Hepatocyte (in vitro differentiated cells): ENCODE measurements around the gene NCOA4. TPM values are rescaled to one million over a fixed set of nuclear protein-coding genes. Genes with fewer than 3 reads are reported as not detected.
A peak's percentile ranks its signal among the peaks of the same experiment; 100 is the strongest.

Experiments
- DNase-seq: peaks from one replicate; pipeline ENCODE4 v3.0.0-alpha.2; 2016; ENCODE audit warnings: low spot score
- H2AFZ ChIP-seq: fragments of 200-600 bp; sonication (generic); 2 replicates; pipeline ENCODE4 v1.6.0; 2016; ENCODE audit warnings: antibody characterized with exemption, mild to moderate bottlenecking
- H3K27ac ChIP-seq: fragments of 200-600 bp; sonication (generic); 2 replicates; pipeline ENCODE4 v1.5.1; 2016; ENCODE audit warnings: mild to moderate bottlenecking
- H3K27me3 ChIP-seq: fragments of 200-600 bp; sonication (generic); 2 replicates; pipeline ENCODE4 v1.6.1; 2016
- H3K36me3 ChIP-seq: fragments of 200-600 bp; sonication (generic); replicated peaks from 2 replicates; pipeline ENCODE4 v1.5.1; 2016; ENCODE audit warnings: low read depth; ENCODE audit not compliant: insufficient read depth
- H3K4me1 ChIP-seq: fragments of 200-600 bp; sonication (generic); 2 replicates; pipeline ENCODE4 v1.5.1; 2016; ENCODE audit warnings: mild to moderate bottlenecking, moderate library complexity; ENCODE audit not compliant: insufficient read depth
- H3K4me2 ChIP-seq: fragments of 200-600 bp; sonication (generic); 2 replicates; pipeline ENCODE4 v1.6.0; 2016
- H3K4me3 ChIP-seq: fragments of 200-600 bp; sonication (generic); 2 replicates; pipeline ENCODE4 v1.5.1; 2016; ENCODE audit warnings: mild to moderate bottlenecking
- H3K79me2 ChIP-seq: fragments of 200-600 bp; sonication (generic); 2 replicates; pipeline ENCODE4 v1.6.0; 2017; ENCODE audit warnings: mild to moderate bottlenecking
- H3K9me2 ChIP-seq: fragments of 200-600 bp; sonication (generic); replicated peaks from 2 replicates; pipeline ENCODE4 v1.6.0; 2017; ENCODE audit warnings: mild to moderate bottlenecking; ENCODE audit not compliant: insufficient read depth
- H3K9me3 ChIP-seq: fragments of 200-600 bp; sonication (generic); 2 replicates; pipeline ENCODE4 v1.5.1; 2016; ENCODE audit warnings: low read depth, mild to moderate bottlenecking
- H4K20me1 ChIP-seq: fragments of 200-600 bp; sonication (generic); 2 replicates; pipeline ENCODE4 v1.6.0; 2016; ENCODE audit warnings: mild to moderate bottlenecking; ENCODE audit not compliant: insufficient read depth, poor library complexity, severe bottlenecking
- CTCF ChIP-seq: fragments of 200-600 bp; sonication (generic); IDR thresholded peaks from 2 replicates; pipeline ENCODE4 v1.5.1; 2016; ENCODE audit warnings: antibody characterized with exemption, mild to moderate bottlenecking; ENCODE audit not compliant: poor library complexity
- EZH2 ChIP-seq: fragments of 200-600 bp; sonication (generic); IDR thresholded peaks from 2 replicates; pipeline ENCODE4 v1.6.1; 2016; ENCODE audit warnings: antibody characterized with exemption, mild to moderate bottlenecking, borderline replicate concordance
- EZH2phosphoT487 ChIP-seq: fragments of 200-600 bp; sonication (generic); IDR thresholded peaks from one replicate; pipeline ENCODE4 v1.6.1; 2018; ENCODE audit warnings: antibody characterized with exemption, mild to moderate bottlenecking, low read depth, moderate library complexity; ENCODE audit not compliant: unreplicated experiment, severe bottlenecking
- WGBS: methylation state at CpG from one replicate; pipeline ENCODE4 v1.1.6; 2016; ENCODE audit warnings: low lambda C conversion rate; ENCODE audit errors: missing lambda C conversion rate; 5-methylcytosine and 5-hydroxymethylcytosine counted together
- polyA plus RNA-seq: library from polyadenylated mRNA; unstranded; fragments of >200 nt; fragmentation: Nextera tagmentation; extraction: Ambion mirVana; gene quantifications from 2 replicates; pipeline ENCODE4 v1.2.1, GENCODE V29; 2016
- total RNA-seq: library from RNA; depleted of rRNA; stranded (reverse); fragments of >200 nt; gene quantifications from 2 replicates; pipeline ENCODE4 v1.2.3, GENCODE V29; 2014

NCOA4 gene
- total and polyA plus RNA-seq, 2 experiments from 2014 or later: 81.8 to 171 TPM

DNA sequence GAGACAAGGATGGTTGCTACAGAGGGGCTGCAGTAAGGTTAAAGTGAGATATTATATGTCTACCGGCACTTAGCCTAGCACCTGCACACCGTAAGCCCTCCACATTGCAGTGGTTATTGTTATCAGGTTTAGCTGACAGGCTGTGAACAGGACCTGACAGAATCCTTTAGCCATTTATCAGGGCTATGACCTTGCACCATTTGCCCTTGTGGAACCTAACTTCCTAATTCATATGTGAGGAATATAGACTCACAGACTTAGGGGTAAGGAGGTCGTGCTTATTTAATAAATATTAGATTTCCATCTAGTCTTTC, 10.1 kb downstream of the NCOA4 start:
- TF ChIP-seq CTCF: no peak
- no peak for TF ChIP-seq EZH2
- TF ChIP-seq EZH2phosphoT487: no peak
- Histone ChIP-seq H3K4me2 (peak overlapping the region; percentile 44), H3K79me2 (peaks cover 95% of the 10 kb centered on the region), H3K9me3 (no peaks in the 10 kb centered on the region), H3K36me3 (no peaks in the 10 kb centered on the region), H4K20me1 (peaks cover 92% of the 10 kb centered on the region), H3K27ac (peak overlapping the region; percentile 17), H3K27me3 (no peaks in the 10 kb centered on the region), H3K9me2 (no peaks in the 10 kb centered on the region), H3K4me3 (no peak overlapping the region), H2AFZ (no peak overlapping the region), H3K4me1 (peaks cover 38% of the 10 kb centered on the region)
- 70% methylated on average over 3 of the region's 3 CpGs for WGBS
- DNase-seq: no peak

GRCh38 chr10:46019569-46020343, 10.7 kb downstream of the NCOA4 start:
- peak overlapping the region; percentile 44 for H3K4me2 ChIP-seq
- H4K20me1 ChIP-seq: peaks cover 92% of the 10 kb centered on the region
- peaks cover 95% of the 10 kb centered on the region for H3K79me2 ChIP-seq
- no peaks in the 10 kb centered on the region for H3K9me2 ChIP-seq
- peaks cover 38% of the 10 kb centered on the region for H3K4me1 ChIP-seq
- no peak overlapping the region for H3K4me3 ChIP-seq
- DNase-seq: no peak
- TF ChIP-seq EZH2phosphoT487: no peak
- no peak for TF ChIP-seq CTCF
- TF ChIP-seq EZH2: no peak
- WGBS: 91% methylated on average over 7 of the region's 7 CpGs
- H3K27me3 ChIP-seq: no peaks in the 10 kb centered on the region
- H3K9me3 ChIP-seq: no peaks in the 10 kb centered on the region
- H2AFZ ChIP-seq: no peak overlapping the region
- no peaks in the 10 kb centered on the region for H3K36me3 ChIP-seq
- H3K27ac ChIP-seq: peak overlapping the region; percentile 17

GRCh38 chr10:46019177-46019528, 11.3 kb downstream of the NCOA4 start:
- Histone ChIP-seq H3K4me1 (peaks cover 36% of the 10 kb centered on the region), H3K9me3 (no peaks in the 10 kb centered on the region), H3K4me3 (no peak overlapping the region), H2AFZ (no peak overlapping the region), H3K4me2 (peak overlapping the region; percentile 44), H3K36me3 (no peaks in the 10 kb centered on the region), H3K9me2 (no peaks in the 10 kb centered on the region), H3K27me3 (no peaks in the 10 kb centered on the region), H4K20me1 (peaks cover 91% of the 10 kb centered on the region), H3K27ac (no peak overlapping the region), H3K79me2 (peaks cover 95% of the 10 kb centered on the region)
- no peak for TF ChIP-seq EZH2phosphoT487
- TF ChIP-seq EZH2: no peak
- TF ChIP-seq CTCF: no peak
- no peak for DNase-seq
- WGBS: 90% methylated on average over 3 of the region's 3 CpGs
